ENCODE results near the gene RAP2A. TPM values are rescaled to one million over a fixed set of nuclear protein-coding genes. Genes with fewer than 3 reads are reported as not detected.

RAP2A gene
- total and polyA plus RNA-seq, 2 donors (not counting 1 experiment from before 2014, with no cell fraction given), result 31.4 to 35.0 TPM

GRCh38 chr13:97475011-97475410 is 41.0 kb downstream of the RAP2A start:
- TF ChIP-seq EZH2 (IDR thresholded peaks at IDR 0.05; ENCODE audit: low read length, missing control alignments) (no peak), CTCF (conservative IDR thresholded peaks at IDR 0.05 in 1 of 2, IDR thresholded peaks at IDR 0.05 in 1 of 2; ENCODE audit: low read depth in 1 of 2, low read length in 2 of 2) (no peak)
- no peaks in the 10 kb centered on the region for H3K4me1 ChIP-seq (ENCODE audit: control insufficient read depth, extremely low read depth, insufficient read depth, low read length)
- H4K20me1 ChIP-seq (ENCODE audit: control insufficient read depth, extremely low read depth, insufficient read depth, low read length), result no peaks in the 10 kb centered on the region
- H3K4me3 ChIP-seq (replicated peaks in 1 of 4; ENCODE audit: control extremely low read depth in 1 of 4, insufficient read depth in 1 of 4, low read depth in 3 of 4, low read length in 4 of 4), result no peak overlapping the region
- H3K79me2 ChIP-seq (ENCODE audit: control insufficient read depth, insufficient read depth, low read length), result no peaks in the 10 kb centered on the region
- H3K9me3 ChIP-seq (ENCODE audit: control insufficient read depth, insufficient read depth, low read depth, low read length), result no peaks in the 10 kb centered on the region
- no peaks in the 10 kb centered on the region for H3K27me3 ChIP-seq (ENCODE audit: control insufficient read depth, insufficient read depth, low read length)
- DNase-seq (ENCODE audit: low read depth in 2 of 2), result no peak
- no peaks in the 10 kb centered on the region for H3K36me3 ChIP-seq (ENCODE audit: control insufficient read depth, insufficient read depth, low read length)
- H3K27ac ChIP-seq (ENCODE audit: insufficient read depth, low read length), result no peak overlapping the region
- H2AFZ ChIP-seq (ENCODE audit: low read length), result no peak overlapping the region
- no peak overlapping the region for H3K9ac ChIP-seq (ENCODE audit: insufficient read depth, low read length)
- no peak overlapping the region for H3K4me2 ChIP-seq (ENCODE audit: extremely low read depth, insufficient read depth, low read length)

- no peak for TF ChIP-seq CTCF (conservative IDR thresholded peaks at IDR 0.05 in 1 of 2, IDR thresholded peaks at IDR 0.05 in 1 of 2; ENCODE audit: low read depth in 1 of 2, low read length in 2 of 2)
- TF ChIP-seq EZH2 (IDR thresholded peaks at IDR 0.05; ENCODE audit: low read length, missing control alignments), result no peak
- Histone ChIP-seq H3K79me2 (ENCODE audit: control insufficient read depth, insufficient read depth, low read length) (no peaks in the 10 kb centered on the region), H3K4me1 (ENCODE audit: control insufficient read depth, extremely low read depth, insufficient read depth, low read length) (no peaks in the 10 kb centered on the region), H3K4me3 (replicated peaks in 1 of 4; ENCODE audit: control extremely low read depth in 1 of 4, insufficient read depth in 1 of 4, low read depth in 3 of 4, low read length in 4 of 4) (no peak overlapping the region), H3K27ac (ENCODE audit: insufficient read depth, low read length) (no peak overlapping the region), H3K9ac (ENCODE audit: insufficient read depth, low read length) (no peak overlapping the region), H3K27me3 (ENCODE audit: control insufficient read depth, insufficient read depth, low read length) (no peaks in the 10 kb centered on the region), H3K4me2 (ENCODE audit: extremely low read depth, insufficient read depth, low read length) (no peak overlapping the region), H3K9me3 (ENCODE audit: control insufficient read depth, insufficient read depth, low read depth, low read length) (no peaks in the 10 kb centered on the region), H2AFZ (ENCODE audit: low read length) (no peak overlapping the region), H3K36me3 (ENCODE audit: control insufficient read depth, insufficient read depth, low read length) (no peaks in the 10 kb centered on the region), H4K20me1 (ENCODE audit: control insufficient read depth, extremely low read depth, insufficient read depth, low read length) (no peaks in the 10 kb centered on the region)
- DNase-seq (ENCODE audit: low read depth in 2 of 2), result no peak
Measured at GRCh38 chr13:97477844-97478243, 43.9 kb downstream of the RAP2A start.

- TF ChIP-seq EZH2 (IDR thresholded peaks at IDR 0.05; ENCODE audit: low read length, missing control alignments), result no peak
- TF ChIP-seq CTCF (conservative IDR thresholded peaks at IDR 0.05 in 1 of 2, IDR thresholded peaks at IDR 0.05 in 1 of 2; ENCODE audit: low read depth in 1 of 2, low read length in 2 of 2), result no peak
- Histone ChIP-seq H4K20me1 (ENCODE audit: control insufficient read depth, extremely low read depth, insufficient read depth, low read length) (no peaks in the 10 kb centered on the region), H3K4me1 (ENCODE audit: control insufficient read depth, extremely low read depth, insufficient read depth, low read length) (no peaks in the 10 kb centered on the region), H3K9ac (ENCODE audit: insufficient read depth, low read length) (no peak overlapping the region), H3K27ac (ENCODE audit: insufficient read depth, low read length) (no peak overlapping the region), H2AFZ (ENCODE audit: low read length) (no peak overlapping the region), H3K9me3 (ENCODE audit: control insufficient read depth, insufficient read depth, low read depth, low read length) (no peaks in the 10 kb centered on the region), H3K27me3 (ENCODE audit: control insufficient read depth, insufficient read depth, low read length) (no peaks in the 10 kb centered on the region), H3K4me2 (ENCODE audit: extremely low read depth, insufficient read depth, low read length) (no peak overlapping the region), H3K36me3 (ENCODE audit: control insufficient read depth, insufficient read depth, low read length) (no peaks in the 10 kb centered on the region), H3K79me2 (ENCODE audit: control insufficient read depth, insufficient read depth, low read length) (no peaks in the 10 kb centered on the region), H3K4me3 (replicated peaks in 1 of 4; ENCODE audit: control extremely low read depth in 1 of 4, insufficient read depth in 1 of 4, low read depth in 3 of 4, low read length in 4 of 4) (no peak overlapping the region)
- no peak for DNase-seq (ENCODE audit: low read depth in 2 of 2)
Measured at GRCh38 chr13:97478247-97478646, 44.3 kb downstream of the RAP2A start.
